ENCODE data around the gene ACTMAP.
"Not testable (repeated sequence)": the region's sequence is repeated elsewhere in the genome, so short reads cannot be mapped to it uniquely, and the experiment has no call there.

Gene ACTMAP

GRCh38 chr19:40742477-40742876, 7.8 kb downstream of the ACTMAP start:
- no peak for DNase-seq

- no peak for DNase-seq
Observed at GRCh38 chr19:40741527-40742390, 8.5 kb downstream of the ACTMAP start.

GRCh38 chr19:40740747-40741146, 9.5 kb downstream of the ACTMAP start:
- DNase-seq: no peak

- no peak for DNase-seq
Observed at GRCh38 chr19:40739871-40740703, 10.2 kb downstream of the ACTMAP start.

- DNase-seq: no peak
Observed at GRCh38 chr19:40739030-40739839, 11.0 kb downstream of the ACTMAP start.

GRCh38 chr19:40737102-40737644, 13.1 kb downstream of the ACTMAP start:
- no peak for DNase-seq

GRCh38 chr19:40736661-40737060, 13.6 kb downstream of the ACTMAP start:
- no peak for DNase-seq

GRCh38 chr19:40735013-40735771, 15.1 kb downstream of the ACTMAP start:
- DNase-seq: no peak

- DNase-seq: no peak
Observed at GRCh38 chr19:40733149-40733548, 17.1 kb downstream of the ACTMAP start.

- DNase-seq: not testable (repeated sequence)
Observed at GRCh38 chr19:40732304-40732703, 18.0 kb downstream of the ACTMAP start.

GRCh38 chr19:40730065-40730464, 20.2 kb downstream of the ACTMAP start:
- DNase-seq: not testable (repeated sequence)

GRCh38 chr19:40726279-40726678, 24.0 kb downstream of the ACTMAP start:
- DNase-seq: no peak

- DNase-seq: no peak
Observed at GRCh38 chr19:40724855-40725254, 25.4 kb downstream of the ACTMAP start.

- DNase-seq: no peak
Observed at GRCh38 chr19:40724315-40724714, 26.0 kb downstream of the ACTMAP start.

- DNase-seq: no peak
Observed at GRCh38 chr19:40723661-40724254, 26.5 kb downstream of the ACTMAP start.

- no peak for DNase-seq
Observed at GRCh38 chr19:40721936-40722661, 28.2 kb downstream of the ACTMAP start.

GRCh38 chr19:40721140-40721486, 29.2 kb downstream of the ACTMAP start:
- DNase-seq: no peak

- DNase-seq: no peak
Observed at GRCh38 chr19:40719414-40719894, 30.8 kb downstream of the ACTMAP start.

- no peak for DNase-seq
Observed at GRCh38 chr19:40718774-40719391, 31.4 kb downstream of the ACTMAP start.

All from fibroblast of upper back skin (primary cell).